Stimulated activated CD4-positive, alpha-beta T cell treated with anti-CD3 and anti-CD28 coated beads, Interleukin-1b, Interleukin-23, amount 100 ng/mL, for 1 hour (primary cell): ENCODE results near the gene SMIM14.
"Not testable (repeated sequence)": the region's sequence is repeated elsewhere in the genome, so short reads cannot be mapped to it uniquely, and the experiment has no call there.

ENCODE experiments used
- DNase-seq, 2 donors: peaks; one replicate each; pipeline ENCODE4 v3.0.0-alpha.2; 2020; ENCODE audit warnings: low read depth in 2 of 2

The SMIM14 gene

DNA sequence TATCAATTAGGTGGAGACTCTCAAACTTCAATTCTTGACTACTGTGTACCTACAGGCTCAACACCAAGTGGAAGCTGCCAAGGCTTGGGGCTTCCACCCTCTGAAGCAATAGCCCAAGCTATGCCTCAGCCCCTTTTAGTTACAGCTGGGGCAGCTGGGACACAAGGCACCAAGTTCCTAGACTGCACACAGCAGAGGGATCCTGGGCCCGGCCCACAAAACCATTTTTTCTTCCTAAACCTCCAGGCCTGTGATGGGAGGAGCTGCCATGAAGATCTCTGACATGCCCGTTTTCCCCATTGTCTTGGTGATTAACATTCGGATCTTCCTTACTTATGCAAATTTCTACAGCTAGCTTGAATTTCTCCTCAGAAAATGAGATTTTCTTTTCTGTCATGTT, 108.0 kb downstream of the SMIM14 start:
- DNase-seq, result no peak

DNA sequence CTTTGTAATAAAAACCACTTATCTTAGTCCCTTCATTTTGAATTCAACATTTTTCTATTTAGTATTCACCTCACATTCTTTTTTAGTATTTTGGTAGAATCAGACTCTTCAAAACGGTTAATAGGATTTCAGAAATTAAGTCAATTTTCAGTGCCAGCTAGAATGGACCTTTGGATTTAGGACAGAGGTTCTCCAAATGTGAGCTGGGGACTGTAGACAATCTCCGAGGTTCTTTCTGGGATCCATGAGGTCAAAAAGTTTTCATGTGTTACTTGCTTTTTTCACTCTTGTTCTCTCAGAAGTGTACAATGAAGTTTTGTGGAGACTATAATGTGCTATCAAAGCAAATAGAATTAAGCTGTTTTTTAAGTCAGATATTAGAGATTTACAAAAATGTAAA, 109.1 kb downstream of the SMIM14 start:
- no peak for DNase-seq

DNA sequence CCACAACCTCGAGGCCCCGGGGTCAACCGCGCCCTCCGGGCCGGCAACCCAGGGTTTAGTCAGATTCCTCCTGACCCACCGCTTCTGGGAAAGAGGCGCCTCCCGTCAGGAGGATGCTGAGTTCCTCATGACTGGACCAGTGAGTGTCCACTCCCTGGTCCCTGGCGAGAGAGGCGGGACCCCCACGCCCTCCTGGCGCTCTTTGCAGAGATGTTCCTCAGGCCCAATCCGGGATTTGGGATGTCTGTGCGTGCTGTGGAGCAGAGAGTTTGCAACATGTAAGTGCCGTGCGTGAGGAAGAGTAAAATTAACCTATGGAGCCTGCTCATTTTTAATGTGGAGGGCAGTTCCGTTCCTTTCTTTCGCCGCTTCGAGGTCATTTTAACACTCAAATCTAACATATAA, 110.6 kb downstream of the SMIM14 start:
- DNase-seq, result no peak

DNA sequence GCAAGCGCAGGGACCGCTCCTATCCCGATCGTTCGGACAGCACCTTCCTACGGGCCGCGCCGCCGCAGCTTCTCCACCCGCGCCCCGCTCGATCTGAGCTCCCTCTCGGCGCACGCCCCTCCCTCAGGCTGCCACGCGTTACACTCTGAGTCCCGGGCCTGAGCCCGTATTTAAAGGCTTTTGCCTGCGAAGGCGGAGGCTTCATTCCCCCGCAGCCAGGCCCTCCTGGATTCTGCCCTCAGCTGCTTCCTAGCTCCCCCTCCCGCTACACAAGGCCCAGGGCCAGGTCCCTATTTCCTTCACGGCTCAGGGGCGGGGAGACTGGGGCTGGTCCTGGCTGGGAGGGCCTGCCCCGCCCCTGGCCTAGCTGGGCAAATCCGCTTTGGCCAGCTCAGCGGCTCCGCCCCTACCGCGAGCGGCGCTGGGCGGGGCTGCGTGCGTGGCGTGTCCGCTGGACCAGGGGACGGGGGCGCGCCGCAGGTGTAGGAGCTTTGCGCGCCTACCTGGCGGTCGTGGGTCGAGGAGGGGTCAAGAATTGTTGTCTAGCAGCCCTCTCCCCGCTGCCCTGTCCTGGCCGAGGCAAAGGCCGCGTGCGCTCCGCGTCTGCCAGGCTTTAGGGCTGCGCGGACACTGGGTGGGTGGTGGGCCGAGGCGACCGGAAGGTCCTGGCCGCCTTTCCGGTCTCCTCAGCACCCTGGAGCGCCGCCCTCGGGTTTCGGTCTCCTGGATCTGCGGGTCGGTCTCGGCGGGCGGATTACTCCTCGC, 111.2 kb downstream of the SMIM14 start, which contains the start of gene UGDH:
TSS of gene UGDH (minus strand) at position 144 of the 765 bp plus-strand sequence. CDS start 5,927 bp downstream, outside the sequence.
- DNase-seq, result peak; percentile 68 to 75

DNA sequence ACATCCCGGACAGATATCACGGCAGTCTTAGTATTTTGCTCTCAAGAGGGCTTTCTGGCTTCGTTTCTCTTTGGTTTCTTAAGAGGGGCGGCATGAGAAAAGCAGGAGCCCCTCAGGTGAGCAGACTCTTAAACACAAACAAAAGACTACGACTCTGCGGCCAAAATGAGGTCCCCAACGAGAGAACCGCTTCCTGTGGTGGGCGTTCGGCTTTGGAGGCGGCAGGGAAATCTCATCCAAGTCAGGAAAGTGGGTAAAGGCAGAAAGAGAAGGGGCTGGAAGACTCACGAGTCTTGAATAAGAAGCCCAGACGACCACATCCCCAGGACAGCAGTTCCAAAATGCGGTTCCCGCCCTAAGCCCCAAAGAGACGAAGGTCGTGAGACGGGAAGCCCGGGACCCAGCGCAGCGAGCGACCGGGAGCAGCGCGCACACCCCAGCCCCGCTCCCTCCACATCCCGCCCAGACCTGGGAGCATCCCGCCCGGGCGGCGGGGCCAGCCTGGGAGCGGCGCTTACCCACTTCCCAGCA, 111.8 kb downstream of the SMIM14 start:
- DNase-seq, result no peak

DNA sequence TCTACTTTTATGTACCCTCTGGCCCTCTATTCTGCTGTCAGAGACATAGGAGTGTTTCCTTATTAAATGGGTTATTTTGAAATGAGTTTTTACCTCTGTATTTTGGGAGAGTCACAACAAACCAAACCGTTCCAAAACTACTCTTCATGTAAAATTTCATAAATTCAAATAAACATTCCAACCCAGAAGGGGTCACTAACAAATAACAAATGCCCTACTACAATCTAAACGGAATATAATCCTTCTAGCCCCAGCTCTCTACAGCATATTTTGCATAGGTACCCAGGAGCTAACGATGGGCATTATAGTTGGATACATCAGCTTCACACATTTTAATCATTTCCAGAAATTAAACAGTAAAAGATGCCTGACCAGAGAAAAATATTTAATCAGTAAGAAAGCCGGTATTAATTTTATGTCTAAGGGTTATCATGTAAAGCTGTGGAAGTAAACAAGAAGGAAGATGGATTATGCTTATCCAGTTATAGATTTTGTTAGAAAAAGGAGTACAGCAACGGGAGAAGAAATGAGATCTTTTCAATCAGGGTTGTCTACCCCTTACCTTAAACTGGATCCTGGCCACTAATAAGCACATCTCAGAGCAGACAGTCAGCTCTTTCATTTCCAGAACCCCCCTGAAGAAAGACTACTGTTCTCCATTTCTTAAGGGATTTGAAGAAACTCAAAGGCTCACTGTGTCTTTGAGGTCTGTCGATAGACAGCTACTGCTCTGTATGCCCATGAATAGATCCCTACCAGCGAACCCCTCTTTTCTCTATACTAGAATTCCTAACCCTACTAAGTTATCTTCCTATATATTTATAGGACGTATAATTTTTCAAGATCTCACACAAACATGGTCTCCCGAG, 112.6 kb downstream of the SMIM14 start:
- no peak for DNase-seq

DNA sequence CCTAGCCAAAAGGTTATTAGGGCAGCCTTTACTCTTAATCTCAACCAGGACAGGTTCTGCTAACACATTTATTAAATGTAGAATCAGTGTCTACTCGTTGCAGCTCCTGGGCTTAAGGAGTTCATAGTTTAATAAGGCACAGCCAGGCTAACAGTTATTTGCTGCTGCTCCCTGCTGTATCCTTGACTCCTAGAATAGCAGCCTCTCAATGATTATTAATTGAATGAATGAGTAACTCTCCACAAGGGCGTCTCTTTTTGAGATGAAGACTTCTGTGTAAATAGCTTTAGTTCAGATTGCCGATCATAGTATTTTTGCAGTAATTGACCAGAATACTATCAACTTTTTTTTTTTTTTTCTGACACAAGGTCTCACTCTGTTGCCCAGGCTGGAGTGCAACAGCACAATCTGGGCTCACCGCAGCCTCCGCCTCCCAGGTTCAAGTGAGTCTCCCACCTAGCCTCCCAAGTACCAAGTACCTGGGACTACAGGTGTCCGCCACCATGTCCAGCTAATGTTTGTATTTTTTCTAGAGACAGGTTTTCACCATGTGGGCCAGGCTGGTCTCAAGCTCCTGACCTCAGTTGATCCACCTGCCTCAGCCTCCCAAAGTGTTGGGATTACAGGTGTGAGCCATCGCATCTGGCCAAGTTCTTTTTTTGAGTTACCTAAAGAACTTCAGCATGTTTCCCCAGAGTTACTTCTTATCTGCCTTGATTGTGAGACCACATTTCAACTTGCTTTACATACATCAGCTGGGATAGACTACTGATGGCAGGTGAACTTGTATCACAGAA, 114.3 kb downstream of the SMIM14 start:
- no peak for DNase-seq

DNA sequence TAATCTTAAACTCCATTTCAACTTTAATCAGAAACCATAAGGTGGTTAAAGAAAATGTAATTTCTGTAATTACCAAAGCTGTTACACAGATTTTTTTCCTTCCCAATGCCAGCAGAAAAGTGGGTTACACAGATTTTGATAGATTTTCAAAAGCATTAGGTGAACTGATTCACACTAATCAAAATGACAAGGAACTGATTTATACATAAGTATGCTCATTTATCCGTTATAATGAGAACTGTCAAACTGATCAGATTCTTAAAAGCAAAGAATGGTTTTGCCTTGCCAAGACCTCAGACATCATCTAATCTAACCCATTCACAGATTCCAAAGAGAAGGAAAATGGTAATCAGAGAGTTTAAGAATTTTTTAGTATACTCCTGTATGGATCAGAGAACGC, 116.6 kb downstream of the SMIM14 start:
- no peak for DNase-seq

DNA sequence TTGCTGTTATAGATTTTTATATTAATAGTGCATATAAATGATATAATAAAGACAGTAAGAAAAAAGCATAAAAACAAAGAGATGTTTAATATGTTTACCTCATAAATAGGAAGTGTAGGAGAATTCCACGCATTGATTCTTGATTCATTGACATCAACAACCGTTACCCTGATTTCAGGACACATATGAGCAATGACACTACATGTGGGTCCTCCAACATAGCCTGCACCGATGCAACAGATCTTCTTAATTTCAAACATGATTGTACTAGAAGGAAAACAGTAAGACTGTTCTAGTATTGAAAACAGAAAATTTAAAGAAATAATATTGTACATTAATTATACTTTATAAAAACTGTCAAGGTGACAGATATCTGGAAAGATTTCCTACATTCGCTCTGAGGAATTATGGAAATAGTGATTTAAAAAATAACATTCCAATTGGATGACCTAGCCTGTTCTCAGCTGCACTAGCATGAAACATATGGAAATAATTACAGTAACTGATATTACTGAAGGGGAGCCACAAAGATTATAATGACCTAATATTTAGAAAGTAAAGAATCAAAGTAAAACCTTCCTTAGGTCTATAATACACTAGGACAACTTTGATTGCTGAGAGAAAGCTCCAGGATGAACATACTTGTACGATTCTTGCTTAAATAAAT, 117.3 kb downstream of the SMIM14 start:
- no peak for DNase-seq

DNA sequence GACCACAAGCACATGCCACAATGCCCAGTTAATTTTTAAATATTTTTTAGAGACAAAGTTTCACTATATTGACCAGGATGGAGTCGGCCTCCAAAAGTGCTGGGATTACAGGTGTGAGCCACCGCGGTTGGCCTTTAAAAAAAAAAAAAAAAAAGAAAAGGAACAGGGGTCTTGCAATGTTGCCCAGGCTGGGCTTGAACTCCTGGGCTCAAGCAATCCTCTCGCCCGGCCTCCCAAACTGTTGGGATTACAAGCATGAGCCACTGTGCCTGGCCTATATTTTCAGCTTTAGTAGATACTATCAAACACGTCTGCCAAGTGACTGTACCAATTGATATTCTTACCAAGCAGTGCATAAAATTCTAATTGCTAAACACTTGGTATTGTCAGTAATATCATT, 120.2 kb downstream of the SMIM14 start:
- DNase-seq, result no peak

DNA sequence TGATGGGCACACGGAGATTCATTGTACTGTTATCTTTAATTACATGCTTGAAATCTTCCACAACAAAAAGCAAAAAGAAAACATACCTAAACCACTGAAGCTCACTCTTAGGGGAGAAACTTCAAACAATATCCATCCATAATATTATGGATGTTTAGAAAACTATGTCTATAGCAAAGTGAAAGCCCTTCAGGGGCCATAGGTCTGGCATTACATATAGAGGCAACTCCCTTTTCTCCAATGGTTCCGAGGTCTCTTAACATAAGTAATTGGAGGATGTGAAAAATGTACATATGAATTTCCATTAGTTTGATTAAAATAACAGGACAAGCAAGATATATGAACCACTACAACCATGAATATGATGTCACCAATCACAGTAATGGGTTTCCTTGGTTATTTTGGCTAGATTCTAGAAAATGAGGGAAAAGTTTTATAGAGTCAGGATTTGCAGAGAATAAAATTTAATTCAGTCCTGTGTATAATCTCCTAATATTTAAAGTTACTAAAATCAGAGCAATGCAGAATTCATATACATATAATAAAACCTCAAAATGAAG, 122.2 kb downstream of the SMIM14 start:
- no peak for DNase-seq

DNA sequence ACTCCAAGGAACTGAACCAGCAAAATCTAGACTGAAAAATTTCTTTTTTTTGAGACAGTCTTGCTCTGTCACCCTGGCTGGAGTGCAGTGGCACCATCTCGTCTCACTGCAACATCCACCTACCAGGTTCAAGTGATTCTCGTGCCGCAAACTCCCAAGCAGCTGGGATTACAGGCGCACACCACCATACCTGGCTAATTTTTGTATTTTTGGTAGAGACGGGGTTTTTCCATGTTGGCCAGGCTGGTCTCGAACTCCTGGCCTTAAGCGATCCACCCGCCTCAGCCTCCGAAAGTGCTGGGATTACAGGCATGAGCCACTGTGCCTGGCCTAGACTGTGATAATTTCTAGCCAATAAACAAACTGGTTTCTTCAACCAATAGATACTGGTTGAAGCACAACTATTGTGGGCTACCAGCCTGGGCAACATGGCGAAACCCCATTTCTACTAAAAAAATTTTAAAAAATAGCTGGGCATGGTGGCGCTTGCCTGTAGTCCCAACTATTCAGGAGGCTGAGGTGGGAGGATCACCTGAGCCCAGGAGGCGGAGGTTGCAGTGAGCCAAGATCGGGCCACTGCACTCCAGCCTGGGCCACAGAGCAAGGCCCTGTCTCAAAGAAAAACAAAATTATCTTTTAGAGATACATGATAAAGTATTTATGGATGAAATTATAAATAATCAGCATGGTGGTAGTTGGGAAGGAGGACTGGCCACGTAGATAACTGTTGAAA, 122.8 kb downstream of the SMIM14 start:
- not testable (repeated sequence) for DNase-seq

DNA sequence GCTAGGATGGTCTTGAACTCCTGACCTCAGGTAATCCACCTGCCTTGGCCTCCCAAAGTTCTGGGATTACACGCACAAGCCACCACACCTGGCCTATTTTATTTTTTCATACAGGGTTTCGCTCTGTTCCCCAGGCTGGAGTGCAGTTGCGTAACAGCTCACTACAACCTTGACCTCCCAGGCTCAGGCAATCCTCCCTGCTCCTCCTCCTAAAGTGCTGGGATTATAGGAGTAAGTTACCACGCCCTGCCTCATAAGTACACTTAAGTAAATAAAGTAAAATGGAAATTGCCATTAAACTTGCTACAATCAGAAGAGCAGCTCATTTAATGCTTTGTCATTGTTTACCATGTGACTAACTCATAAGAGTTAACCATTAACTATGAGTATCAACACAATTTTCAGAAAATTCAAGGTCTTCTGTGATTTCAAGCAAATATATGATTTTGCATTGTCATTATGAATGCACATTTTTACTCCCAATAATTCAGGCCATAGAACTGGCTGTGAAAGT, 123.7 kb downstream of the SMIM14 start:
- no peak for DNase-seq

DNA sequence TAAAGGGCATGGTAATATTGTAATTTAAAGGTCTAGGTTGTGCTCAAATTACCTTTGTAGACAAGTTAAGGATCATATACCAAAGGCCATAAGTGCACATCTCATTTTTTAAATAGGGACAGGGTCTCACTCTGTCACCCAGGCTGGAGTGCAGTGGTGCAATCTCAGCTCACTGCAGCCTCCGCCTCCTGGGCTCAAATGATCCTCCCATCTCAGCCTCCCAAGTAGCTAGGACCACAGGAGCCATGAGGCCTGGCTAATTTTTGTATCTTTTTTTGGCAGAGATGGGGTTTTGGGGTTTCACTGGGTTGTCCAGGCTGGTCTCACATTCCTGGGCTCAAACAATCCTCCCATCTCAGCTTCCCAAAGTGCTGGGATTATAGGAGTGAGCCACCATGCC, 124.4 kb downstream of the SMIM14 start:
- not testable (repeated sequence) for DNase-seq

DNA sequence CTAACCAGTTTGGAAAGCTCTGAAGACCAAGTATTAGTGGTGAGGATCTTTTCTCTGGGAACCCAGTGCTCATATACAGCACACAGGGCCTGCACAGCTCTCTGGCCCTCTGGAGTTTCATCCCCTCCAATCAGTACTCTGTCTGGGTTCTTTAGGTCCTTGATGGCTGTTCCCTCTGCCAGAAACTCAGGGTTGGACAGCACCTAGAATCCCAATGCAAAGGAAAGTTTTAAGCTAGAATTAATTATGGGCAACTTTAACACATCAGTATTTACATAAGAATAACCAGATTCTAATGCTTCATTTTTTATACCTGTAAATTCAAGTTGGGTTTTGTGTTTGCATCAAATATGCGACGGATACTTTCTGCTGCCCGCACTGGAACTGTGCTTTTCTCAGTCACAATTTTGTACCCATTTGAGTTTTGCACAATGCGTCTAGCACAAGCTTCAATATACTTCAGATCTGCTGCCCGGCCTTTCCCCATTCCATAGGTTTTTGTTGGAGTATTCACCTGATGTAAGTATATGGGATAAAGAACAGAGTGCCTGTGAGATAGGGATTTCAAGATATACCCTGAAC, 128.2 kb downstream of the SMIM14 start:
- DNase-seq, result no peak

DNA sequence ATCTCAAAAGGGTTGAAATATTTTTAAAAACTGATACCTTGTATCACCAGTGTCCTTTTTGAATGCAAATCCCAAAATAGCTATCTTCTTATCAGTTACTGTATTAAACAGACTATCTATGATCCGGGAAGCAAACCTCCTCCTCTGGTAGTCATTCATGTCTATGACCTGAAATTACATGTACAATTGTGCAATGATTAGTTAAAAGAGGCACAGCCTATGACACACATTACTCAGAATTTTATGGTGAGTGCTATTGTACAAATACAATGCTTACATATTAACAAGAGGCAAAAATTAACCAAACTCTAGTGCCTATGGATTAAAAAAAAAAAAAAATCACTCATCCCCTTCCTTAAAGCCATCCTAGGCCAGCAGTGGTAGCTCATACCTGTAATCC, 133.1 kb downstream of the SMIM14 start:
- DNase-seq, result no peak

DNA sequence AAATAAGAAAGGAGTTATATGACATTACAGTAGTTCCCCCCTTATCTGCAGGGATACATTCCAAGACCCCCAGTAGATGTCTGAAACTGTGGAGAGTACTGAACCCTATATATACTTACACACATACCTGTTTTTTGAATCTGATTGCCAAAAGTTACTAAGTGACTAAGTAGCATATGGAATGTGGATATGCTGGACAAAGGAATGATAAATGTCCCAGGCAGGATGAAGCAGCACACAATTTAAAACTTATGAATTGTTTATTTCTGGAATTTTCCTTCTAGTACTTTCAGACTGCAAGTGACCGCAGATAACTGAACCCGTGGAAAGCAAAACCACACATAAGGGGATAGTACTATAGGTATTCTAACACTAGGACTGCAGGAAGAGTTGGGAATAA, 134.1 kb downstream of the SMIM14 start:
- no peak for DNase-seq

DNA sequence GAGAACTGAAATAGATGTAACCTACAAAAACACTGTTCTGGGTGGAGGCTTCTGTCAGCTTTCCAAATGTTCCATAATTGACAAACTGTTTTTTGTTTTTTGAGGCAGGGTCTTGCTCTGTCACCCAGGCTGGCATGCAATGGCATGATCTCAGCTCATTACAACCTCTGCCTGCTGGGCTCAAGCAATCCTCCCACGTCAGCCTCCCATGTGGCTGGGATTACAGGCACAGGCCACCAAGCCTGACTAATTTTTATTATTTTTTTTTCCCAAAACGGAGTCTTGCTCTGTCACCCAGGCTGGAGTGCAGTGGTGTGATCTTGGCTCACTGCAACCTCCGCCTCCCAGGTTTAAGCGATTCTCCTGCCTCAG, 136.0 kb downstream of the SMIM14 start:
- not testable (repeated sequence) for DNase-seq

DNA sequence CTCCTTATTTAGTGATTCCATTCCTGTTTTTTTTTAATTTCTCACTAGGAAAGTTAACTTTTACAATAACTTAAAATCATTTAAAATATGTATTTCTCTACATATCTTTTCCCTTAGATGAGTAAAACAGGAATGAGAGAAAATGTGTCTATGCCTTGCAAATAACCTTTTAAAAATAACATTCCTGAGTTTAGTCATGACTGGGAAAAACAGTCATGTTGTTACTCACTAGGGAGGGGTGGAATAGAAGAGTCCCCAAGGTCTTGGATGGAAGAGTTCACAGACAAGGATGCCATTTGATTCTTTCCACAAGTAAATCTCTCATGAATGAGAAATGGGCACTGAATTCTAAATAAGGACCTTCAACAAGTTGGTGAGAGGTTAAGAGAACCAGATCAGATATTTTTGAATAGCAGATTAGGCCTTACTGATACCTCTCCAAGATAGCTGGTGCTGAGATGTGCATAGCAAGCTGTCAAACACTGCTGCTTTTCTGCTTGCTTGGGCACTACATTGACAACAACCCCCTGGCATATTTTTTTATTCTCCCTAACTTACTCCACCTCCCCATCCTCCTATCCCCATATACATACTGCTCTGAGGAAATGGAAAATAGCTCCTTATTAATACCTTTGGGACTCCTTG, 136.5 kb downstream of the SMIM14 start:
- DNase-seq, result no peak
